GM12891 (cell line): Measurements from ENCODE around the gene ROBO4.

Experiments used
- POLR2A ChIP-seq: IDR thresholded peaks from 2 replicates; pipeline ENCODE4 v1.6.1; 2011; ENCODE audit warnings: low read depth, low read length, control low read depth
- POLR2AphosphoS5 ChIP-seq: IDR thresholded peaks from 2 replicates; pipeline ENCODE4 v1.6.1; 2011; ENCODE audit warnings: low read depth, low read length, control low read depth
- TAF1 ChIP-seq: IDR thresholded peaks from 2 replicates; pipeline ENCODE4 v1.6.1; 2011; ENCODE audit warnings: low read depth, low read length, control low read depth

DNA sequence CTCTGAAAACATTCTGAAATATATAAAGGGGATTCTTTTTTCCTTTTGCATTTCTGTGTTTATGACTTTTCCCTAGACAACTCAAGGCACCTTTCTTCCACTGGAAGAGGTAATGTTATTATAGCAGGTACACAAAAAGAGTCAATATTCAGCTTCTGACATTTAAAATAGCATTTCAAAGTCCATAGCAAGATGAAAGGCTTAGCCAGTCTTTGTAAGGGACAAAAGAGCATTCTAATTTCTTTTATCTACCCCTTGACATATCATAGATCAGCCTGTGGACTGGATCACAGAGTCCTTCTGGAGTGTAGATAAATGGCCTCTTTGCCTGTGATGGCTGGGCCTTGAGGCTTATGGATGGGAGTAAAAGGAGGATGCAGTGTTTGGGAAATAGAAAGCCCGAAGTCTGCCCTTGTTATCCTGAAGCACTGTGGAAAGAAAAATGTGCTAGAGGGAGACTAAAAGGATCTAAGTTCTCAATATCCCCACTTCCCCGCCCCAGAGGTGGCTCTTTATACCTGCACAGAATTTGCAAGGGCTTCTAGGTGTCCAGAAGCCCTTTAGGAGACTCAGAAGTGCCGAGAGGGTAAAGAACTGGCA, 39.8 kb upstream of the ROBO4 start:
- TF ChIP-seq POLR2A (no peak), TAF1 (no peak), POLR2AphosphoS5 (no peak)
